ENCODE measurements around the gene TRIM47. TPM values are rescaled to one million over a fixed set of nuclear protein-coding genes. Genes with fewer than 3 reads are reported as not detected.

Gene TRIM47
- total RNA-seq, 1 donor from 2014 or later: 22.5 TPM

- Mint-ChIP-seq H3K4me3 (ENCODE audit: low read depth) (no peak overlapping the region), H3K27me3 (ENCODE audit: low read depth) (no peaks in the 10 kb centered on the region), H3K9me3 (no peaks in the 10 kb centered on the region), H3K27ac (no peak overlapping the region), H3K36me3 (ENCODE audit: low read depth) (peaks cover 35% of the 10 kb centered on the region), H3K4me1 (ENCODE audit: low read depth) (peaks cover 15% of the 10 kb centered on the region)
- intact Hi-C loops (cut with micrococcal nuclease): no loop called here
- no peak for DNase-seq (ENCODE audit: low spot score)
Observed at GRCh38 chr17:75850928-75851692, 27.3 kb downstream of the TRIM47 start.

DNA sequence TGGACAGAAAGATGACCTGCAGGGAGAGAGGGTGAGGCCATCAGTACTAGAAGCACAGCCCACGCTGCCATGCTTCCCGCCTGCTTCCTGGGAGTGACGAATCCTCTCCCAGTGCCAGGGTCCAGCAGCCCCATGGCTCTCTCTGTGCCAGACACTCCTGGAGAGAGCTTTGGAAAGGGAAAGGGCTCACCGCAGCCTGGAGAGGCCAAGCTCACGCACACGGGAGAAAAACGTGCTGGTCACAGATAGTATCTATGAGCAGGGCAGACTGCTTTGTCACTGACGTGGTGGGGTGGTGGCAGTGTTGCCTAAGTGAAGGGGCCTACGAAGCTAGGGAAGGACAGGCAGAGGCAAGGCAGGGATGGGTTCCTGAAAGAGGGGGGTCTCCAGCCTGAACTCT lies 28.7 kb downstream of the TRIM47 start:
- Mint-ChIP-seq H3K4me3 (ENCODE audit: low read depth) (no peak overlapping the region), H3K27ac (no peak overlapping the region), H3K36me3 (ENCODE audit: low read depth) (peaks cover 44% of the 10 kb centered on the region), H3K9me3 (no peaks in the 10 kb centered on the region), H3K27me3 (ENCODE audit: low read depth) (no peaks in the 10 kb centered on the region), H3K4me1 (ENCODE audit: low read depth) (peaks cover 20% of the 10 kb centered on the region)
- no peak for DNase-seq (ENCODE audit: low spot score)
- intact Hi-C loops (cut with micrococcal nuclease): no loop called here

GRCh38 chr17:75849279-75849646 lies 29.1 kb downstream of the TRIM47 start:
- H3K4me3 Mint-ChIP-seq (ENCODE audit: low read depth): no peak overlapping the region
- peaks cover 17% of the 10 kb centered on the region for H3K4me1 Mint-ChIP-seq (ENCODE audit: low read depth)
- DNase-seq (ENCODE audit: low spot score): no peak
- H3K9me3 Mint-ChIP-seq: no peaks in the 10 kb centered on the region
- H3K27me3 Mint-ChIP-seq (ENCODE audit: low read depth): no peaks in the 10 kb centered on the region
- intact Hi-C loops (cut with micrococcal nuclease): no loop called here
- peaks cover 44% of the 10 kb centered on the region for H3K36me3 Mint-ChIP-seq (ENCODE audit: low read depth)
- no peak overlapping the region for H3K27ac Mint-ChIP-seq

GRCh38 chr17:75848523-75849278 lies 29.7 kb downstream of the TRIM47 start:
- no peaks in the 10 kb centered on the region for H3K27me3 Mint-ChIP-seq (ENCODE audit: low read depth)
- no peaks in the 10 kb centered on the region for H3K9me3 Mint-ChIP-seq
- intact Hi-C loops (cut with micrococcal nuclease): no loop called here
- H3K27ac Mint-ChIP-seq: no peak overlapping the region
- peaks cover 44% of the 10 kb centered on the region for H3K36me3 Mint-ChIP-seq (ENCODE audit: low read depth)
- H3K4me3 Mint-ChIP-seq (ENCODE audit: low read depth): no peak overlapping the region
- peak; percentile 63 for DNase-seq (ENCODE audit: low spot score)
- peaks cover 16% of the 10 kb centered on the region for H3K4me1 Mint-ChIP-seq (ENCODE audit: low read depth)

GRCh38 chr17:75847614-75848522 lies 30.5 kb downstream of the TRIM47 start:
- Mint-ChIP-seq H3K36me3 (ENCODE audit: low read depth) (peaks cover 48% of the 10 kb centered on the region), H3K4me1 (ENCODE audit: low read depth) (peaks cover 12% of the 10 kb centered on the region)

DNA sequence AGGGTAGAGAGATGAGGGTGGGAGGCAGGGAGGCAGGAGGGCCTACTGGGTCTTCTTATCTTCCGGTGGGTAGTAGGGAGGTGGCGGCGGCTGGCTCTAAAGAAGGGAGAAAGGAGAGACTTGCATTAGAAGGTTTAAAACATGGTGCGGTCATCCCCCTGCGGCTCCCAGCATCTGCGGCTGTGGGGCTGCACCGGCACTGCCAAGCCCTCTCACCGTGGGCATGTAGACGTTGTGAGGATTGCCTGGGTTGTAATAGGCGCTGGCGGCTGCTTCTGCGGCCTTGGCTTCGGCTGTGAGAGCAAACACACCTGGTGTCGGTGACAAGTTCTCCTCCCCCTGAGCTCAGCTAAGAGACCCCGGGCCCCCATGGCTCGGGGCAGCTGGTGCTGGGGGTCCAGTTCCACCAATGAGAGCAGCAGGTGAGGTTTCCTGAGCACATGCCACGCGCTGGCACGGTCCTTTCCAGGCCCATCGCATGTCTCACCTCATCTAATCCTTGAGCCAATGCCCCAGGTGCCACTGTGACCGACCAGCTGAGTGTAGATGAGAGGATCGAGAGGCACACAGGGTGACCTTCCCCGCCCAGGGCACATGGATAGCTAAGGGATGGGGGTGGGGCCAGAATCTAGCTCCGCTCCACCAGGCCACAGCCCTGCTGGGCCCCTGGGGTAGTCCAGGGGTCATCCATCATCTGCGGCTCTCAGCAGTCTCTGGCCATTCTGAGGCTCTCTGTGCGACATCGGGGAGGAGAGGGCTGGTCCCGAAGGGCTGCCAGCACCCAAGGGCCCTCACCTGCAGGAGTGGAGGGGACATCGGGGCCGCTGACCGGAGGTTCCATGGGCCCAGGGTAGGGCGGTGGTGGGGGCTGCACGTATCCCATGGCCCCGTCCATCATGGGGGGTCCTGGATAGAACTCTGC lies 31.4 kb downstream of the TRIM47 start:
- no peak for DNase-seq (ENCODE audit: low spot score)
- no peak overlapping the region for H3K27ac Mint-ChIP-seq

More at GRCh38 chr17:75847614-75848522, 30.5 kb downstream of the TRIM47 start:
- Mint-ChIP-seq H3K9me3 (no peaks in the 10 kb centered on the region), H3K27ac (no peak overlapping the region), H3K27me3 (ENCODE audit: low read depth) (no peaks in the 10 kb centered on the region), H3K4me3 (ENCODE audit: low read depth) (no peak overlapping the region)
- intact Hi-C loops (cut with micrococcal nuclease): no loop called here
- DNase-seq (ENCODE audit: low spot score): no peak

DNA sequence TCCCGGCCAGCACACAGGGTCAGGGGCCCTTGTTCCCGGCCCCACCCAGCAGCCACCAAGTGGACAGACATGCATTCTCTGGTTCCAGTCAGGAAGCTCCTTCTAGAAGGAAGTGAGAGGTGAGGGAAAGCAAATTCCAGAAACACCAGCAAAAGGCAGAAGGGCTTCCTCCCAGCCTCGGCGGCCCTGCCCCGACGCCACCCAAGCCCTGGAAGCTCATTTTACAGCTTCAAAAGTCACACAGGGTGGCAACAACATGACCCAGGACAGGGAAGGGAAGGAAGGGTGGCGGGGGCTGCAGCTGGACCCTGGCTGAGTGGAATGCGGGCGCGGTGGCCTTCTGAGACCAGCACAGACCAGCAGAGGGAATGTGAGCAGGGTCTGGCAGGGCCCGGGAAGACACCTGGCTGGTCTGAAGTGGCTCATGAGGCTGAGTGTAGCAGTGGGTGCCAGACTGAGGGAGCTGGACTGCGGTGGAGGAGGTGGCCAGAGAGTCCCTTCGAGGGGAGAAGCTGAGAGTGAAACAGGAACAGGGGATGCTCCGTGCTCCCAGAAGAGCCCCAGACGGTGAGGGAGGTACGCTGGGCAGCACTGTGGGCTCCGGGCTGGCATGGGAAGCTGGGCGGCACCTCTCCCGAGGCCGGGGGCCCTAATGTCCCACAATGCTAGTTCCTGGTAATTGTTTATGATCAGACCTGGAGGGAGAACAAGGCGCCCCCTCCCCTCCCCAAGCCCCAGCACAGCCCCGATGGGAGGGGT lies 32.3 kb downstream of the TRIM47 start:
- peaks cover 10% of the 10 kb centered on the region for H3K4me1 Mint-ChIP-seq (ENCODE audit: low read depth)
- intact Hi-C loops (cut with micrococcal nuclease): no loop called here
- peak overlapping the region; percentile 55 for H3K4me3 Mint-ChIP-seq (ENCODE audit: low read depth)
- H3K27ac Mint-ChIP-seq: peak overlapping the region; percentile 67
- peaks cover 45% of the 10 kb centered on the region for H3K36me3 Mint-ChIP-seq (ENCODE audit: low read depth)
- H3K9me3 Mint-ChIP-seq: no peaks in the 10 kb centered on the region
- no peaks in the 10 kb centered on the region for H3K27me3 Mint-ChIP-seq (ENCODE audit: low read depth)
- no peak for DNase-seq (ENCODE audit: low spot score)

More for the DNA sequence above, 31.4 kb downstream of the TRIM47 start:
- no peaks in the 10 kb centered on the region for H3K27me3 Mint-ChIP-seq (ENCODE audit: low read depth)
- H3K9me3 Mint-ChIP-seq: no peaks in the 10 kb centered on the region
- H3K4me3 Mint-ChIP-seq (ENCODE audit: low read depth): no peak overlapping the region
- H3K4me1 Mint-ChIP-seq (ENCODE audit: low read depth): peaks cover 10% of the 10 kb centered on the region
- peaks cover 50% of the 10 kb centered on the region for H3K36me3 Mint-ChIP-seq (ENCODE audit: low read depth)
- intact Hi-C loops (cut with micrococcal nuclease): no loop called here

DNA sequence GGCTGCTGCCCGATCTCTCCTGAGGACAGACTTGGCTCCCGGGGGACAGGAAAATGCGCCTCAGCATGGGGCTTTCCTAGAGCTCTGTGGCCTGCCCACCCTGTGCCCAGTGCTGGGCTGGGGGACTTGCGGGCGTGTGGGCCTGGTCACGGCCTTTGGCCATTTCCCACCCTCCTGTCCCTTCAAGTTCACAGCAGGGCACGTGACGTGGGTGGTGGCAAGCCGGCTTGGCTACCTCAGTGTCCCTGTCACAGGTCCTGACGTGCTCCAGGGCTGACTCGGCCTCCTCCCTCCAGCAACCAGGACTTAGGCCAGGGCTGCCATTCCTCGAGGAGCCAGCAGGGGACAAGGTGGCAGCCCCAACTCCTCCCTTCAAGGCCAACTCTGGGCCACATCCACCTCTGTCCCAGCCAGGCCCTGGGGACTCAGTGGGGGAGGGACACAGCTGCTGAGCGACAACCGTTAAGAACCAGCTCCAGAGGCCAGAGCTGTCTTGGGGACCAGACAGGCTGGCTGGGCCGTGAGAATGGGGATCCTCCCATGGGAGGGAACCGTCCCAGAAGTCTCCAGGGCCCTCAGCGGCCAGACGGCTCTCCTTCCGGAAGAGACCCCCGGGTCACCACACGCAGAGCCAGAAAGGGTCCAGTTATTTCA lies 33.2 kb downstream of the TRIM47 start:
- DNase-seq (ENCODE audit: low spot score): peak; percentile 53
- Mint-ChIP-seq H3K27ac (peak overlapping the region; percentile 63), H3K4me3 (ENCODE audit: low read depth) (peak overlapping the region; percentile 55), H3K36me3 (ENCODE audit: low read depth) (peaks cover 45% of the 10 kb centered on the region), H3K27me3 (ENCODE audit: low read depth) (no peaks in the 10 kb centered on the region), H3K4me1 (ENCODE audit: low read depth) (peaks cover 10% of the 10 kb centered on the region), H3K9me3 (no peaks in the 10 kb centered on the region)
- intact Hi-C loops (cut with micrococcal nuclease): no loop called here

DNA sequence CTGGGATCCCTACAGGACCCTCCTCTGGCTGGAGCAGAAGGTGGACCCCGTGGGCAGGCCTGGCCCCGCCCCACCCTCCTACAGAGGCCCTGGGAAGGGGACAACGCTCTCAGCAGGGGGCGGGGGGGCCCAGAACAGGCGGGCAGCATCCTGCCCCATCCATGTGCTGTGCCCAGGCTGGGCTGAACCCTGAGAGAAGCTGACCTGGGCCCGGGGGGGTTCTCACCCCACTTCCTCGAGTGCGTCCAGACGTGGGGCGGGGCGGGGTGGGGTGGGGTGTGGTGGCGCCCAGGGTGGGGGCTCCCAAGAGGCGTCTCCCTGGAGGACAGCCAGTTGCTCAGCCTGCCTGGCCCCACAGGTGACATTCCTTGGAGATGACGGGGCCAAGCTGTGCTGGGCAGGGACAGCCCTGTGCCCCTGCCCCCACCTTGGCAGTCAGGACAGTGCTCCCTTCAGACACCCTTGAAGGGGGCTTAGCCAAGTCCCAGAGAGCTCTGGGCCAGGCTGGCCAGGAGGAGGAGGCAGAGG lies 33.8 kb downstream of the TRIM47 start:
- H3K4me1 Mint-ChIP-seq (ENCODE audit: low read depth): peaks cover 10% of the 10 kb centered on the region
- DNase-seq (ENCODE audit: low spot score): no peak

DNA sequence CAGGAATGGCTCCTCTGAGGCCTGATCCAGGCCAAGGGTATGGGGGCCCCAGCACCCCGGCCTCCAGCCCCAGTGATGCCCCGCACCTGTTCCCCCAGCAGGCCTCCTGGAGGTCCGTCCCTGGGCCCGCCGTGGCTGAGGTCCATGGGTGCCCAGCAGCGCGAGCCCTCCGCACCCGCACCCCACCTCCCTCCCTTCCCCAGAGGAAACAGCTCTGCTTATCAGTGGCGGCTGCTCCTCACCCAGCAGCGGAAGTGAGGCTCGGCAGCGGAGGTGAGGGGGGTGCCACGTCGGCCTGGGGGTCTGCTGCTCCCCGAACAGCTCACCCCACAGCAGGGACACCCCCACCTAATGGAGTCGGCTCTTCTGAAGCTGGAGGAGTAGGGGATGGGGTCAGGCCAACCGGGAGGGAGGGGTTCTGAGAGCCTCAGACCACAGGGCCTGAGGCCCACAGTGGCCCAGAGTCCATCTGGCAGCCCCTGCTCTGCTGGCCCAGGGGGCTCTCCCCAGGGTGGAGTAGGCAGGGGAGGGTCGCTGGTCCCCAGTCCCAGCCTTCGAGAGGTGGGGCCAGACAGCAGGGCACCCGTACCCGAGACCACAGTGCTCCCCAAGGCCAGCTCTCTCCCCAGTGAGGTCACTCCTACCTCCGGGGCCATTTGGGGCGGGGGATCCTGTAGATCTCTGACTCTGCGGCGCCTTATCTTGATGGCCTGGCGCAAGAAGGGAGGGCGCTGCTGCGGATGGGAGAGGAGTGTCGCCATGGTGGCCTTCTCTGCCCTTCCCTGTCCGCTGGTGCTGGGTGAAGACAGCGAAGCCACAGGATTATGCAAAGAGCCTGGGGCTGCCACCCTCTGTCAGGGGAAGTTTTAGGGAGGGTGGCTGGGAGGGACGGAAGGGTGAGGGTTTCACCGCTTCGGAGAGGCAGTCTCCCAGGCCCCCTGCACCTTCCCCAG lies 34.5 kb downstream of the TRIM47 start, which contains the start of gene UNC13D:
UNC13D (minus strand) TSS at position 828 of the 953 bp plus-strand sequence; CDS start at position 761, 67 bp downstream.
- Mint-ChIP-seq H3K27me3 (ENCODE audit: low read depth) (no peaks in the 10 kb centered on the region), H3K36me3 (ENCODE audit: low read depth) (peaks cover 45% of the 10 kb centered on the region), H3K27ac (peak within 1 kb of the TSS; percentile 97), H3K4me1 (ENCODE audit: low read depth) (peaks cover 10% of the 10 kb centered on the region), H3K4me3 (ENCODE audit: low read depth) (peak within 1 kb of the TSS; percentile 95), H3K9me3 (no peaks in the 10 kb centered on the region)
- intact Hi-C loops (cut with micrococcal nuclease): loop anchor here (1.0 kb wide), 1 partner anchor 11 kb away; the partner anchor contains the start of gene WBP2
- peak; percentile 60 for DNase-seq (ENCODE audit: low spot score)

More for the DNA sequence above, 33.8 kb downstream of the TRIM47 start:
- peak overlapping the region; percentile 97 for H3K27ac Mint-ChIP-seq
- H3K4me3 Mint-ChIP-seq (ENCODE audit: low read depth): peak overlapping the region; percentile 95
- intact Hi-C loops (cut with micrococcal nuclease): loop anchor here (1.0 kb wide), 1 partner anchor 11 kb away; the partner anchor contains the start of gene WBP2
- H3K36me3 Mint-ChIP-seq (ENCODE audit: low read depth): peaks cover 46% of the 10 kb centered on the region
- no peaks in the 10 kb centered on the region for H3K27me3 Mint-ChIP-seq (ENCODE audit: low read depth)
- no peaks in the 10 kb centered on the region for H3K9me3 Mint-ChIP-seq
